Measurements from ENCODE around the gene PDIA6.

GRCh38 chr2:10790228-10790973, 22.2 kb downstream of the PDIA6 start:
- no peak for TF ChIP-seq CTCF (IDR thresholded peaks at IDR 0.05)
- no peak for TF ChIP-seq POLR2A (IDR thresholded peaks at IDR 0.05)

All from Peyer's patch (tissue), 4 donors.